ENCODE measurements around the gene CIZ1. TPM values are rescaled to one million over a fixed set of nuclear protein-coding genes. Genes with fewer than 3 reads are reported as not detected.

The CIZ1 gene
- total and polyA plus RNA-seq, 10 of the 15 experiments (the other 5 are each of a cell fraction or from before 2014, with no cell fraction given): 1.8 to 91.6 (median 35.4) TPM

DNA sequence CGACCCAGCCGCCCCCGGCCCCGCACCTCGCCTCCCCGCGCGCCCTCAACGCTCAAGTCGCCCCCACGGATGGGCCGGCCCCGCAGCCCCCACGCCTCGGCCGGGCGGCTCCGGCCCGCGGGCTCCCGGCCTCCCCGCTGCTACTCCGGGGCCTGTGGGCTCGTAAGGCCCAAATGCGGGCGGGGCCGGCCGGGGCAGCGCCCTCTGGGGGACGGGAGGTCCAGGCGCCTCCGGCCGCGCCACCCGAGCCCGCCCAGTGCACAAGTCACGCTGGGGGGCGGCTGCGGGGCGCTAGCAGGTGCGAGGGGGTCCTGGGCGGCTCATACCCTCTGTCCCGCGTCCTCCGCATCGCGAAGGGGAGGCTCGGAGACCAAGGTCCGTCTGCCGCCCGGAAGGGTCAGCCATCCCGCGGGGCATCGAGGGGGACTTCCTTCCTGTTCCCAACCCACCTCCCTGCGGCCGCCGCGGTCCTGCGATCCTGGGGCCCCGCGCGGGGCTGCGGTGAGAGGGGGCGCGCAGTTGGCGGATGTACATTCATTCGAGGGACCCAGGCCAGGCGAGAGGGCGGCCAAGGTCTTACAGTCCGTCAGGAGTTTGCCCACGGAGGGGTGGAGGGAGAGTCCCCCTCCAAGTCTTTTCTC is at the start of gene CIZ1 (continued):
- TF ChIP-seq FOS (IDR thresholded peaks at IDR 0.05; ENCODE audit: borderline replicate concordance, extremely low read depth, insufficient read length): no peak
- peak; percentile 91 for TF ChIP-seq POLR2A (IDR thresholded peaks at IDR 0.05; ENCODE audit: low read depth, low read length)
- peak; percentile 79; the same call in 1 of the 2 replicates for TF ChIP-seq NKRF (conservative IDR thresholded peaks at IDR 0.05)
- peak; percentile 52 for TF ChIP-seq HCFC1 (IDR thresholded peaks at IDR 0.05; ENCODE audit: low read length)
- TF ChIP-seq MAX (IDR thresholded peaks at IDR 0.05; ENCODE audit: low read depth, low read length): no peak; the same call in 1 of the 2 replicates
- no peak for TF ChIP-seq EZH2 (IDR thresholded peaks at IDR 0.05; ENCODE audit: borderline replicate concordance, control insufficient read depth, low read depth, low read length)
- TF ChIP-seq NR2C2 (IDR thresholded peaks at IDR 0.05; ENCODE audit: borderline replicate concordance, control insufficient read depth, insufficient read length, low read depth): no peak
- peak; percentile 70; the same call in 1 of the 2 replicates for TF ChIP-seq ZNF24 (IDR thresholded peaks at IDR 0.05)
- TF ChIP-seq TCF7 (IDR thresholded peaks at IDR 0.05; ENCODE audit: borderline replicate concordance): no peak
- peak; percentile 69; the same call in 1 of the 2 replicates for TF ChIP-seq ZNF207 (IDR thresholded peaks at IDR 0.05; ENCODE audit: borderline replicate concordance)
- no peak for TF ChIP-seq HDGF (IDR thresholded peaks at IDR 0.05)
- TF ChIP-seq, protein P1, sequence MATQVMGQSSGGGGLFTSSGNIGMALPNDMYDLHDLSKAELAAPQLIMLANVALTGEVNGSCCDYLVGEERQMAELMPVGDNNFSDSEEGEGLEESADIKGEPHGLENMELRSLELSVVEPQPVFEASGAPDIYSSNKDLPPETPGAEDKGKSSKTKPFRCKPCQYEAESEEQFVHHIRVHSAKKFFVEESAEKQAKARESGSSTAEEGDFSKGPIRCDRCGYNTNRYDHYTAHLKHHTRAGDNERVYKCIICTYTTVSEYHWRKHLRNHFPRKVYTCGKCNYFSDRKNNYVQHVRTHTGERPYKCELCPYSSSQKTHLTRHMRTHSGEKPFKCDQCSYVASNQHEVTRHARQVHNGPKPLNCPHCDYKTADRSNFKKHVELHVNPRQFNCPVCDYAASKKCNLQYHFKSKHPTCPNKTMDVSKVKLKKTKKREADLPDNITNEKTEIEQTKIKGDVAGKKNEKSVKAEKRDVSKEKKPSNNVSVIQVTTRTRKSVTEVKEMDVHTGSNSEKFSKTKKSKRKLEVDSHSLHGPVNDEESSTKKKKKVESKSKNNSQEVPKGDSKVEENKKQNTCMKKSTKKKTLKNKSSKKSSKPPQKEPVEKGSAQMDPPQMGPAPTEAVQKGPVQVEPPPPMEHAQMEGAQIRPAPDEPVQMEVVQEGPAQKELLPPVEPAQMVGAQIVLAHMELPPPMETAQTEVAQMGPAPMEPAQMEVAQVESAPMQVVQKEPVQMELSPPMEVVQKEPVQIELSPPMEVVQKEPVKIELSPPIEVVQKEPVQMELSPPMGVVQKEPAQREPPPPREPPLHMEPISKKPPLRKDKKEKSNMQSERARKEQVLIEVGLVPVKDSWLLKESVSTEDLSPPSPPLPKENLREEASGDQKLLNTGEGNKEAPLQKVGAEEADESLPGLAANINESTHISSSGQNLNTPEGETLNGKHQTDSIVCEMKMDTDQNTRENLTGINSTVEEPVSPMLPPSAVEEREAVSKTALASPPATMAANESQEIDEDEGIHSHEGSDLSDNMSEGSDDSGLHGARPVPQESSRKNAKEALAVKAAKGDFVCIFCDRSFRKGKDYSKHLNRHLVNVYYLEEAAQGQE (IDR thresholded peaks at IDR 0.05; ENCODE audit: low read depth, low read length): no peak
- TF ChIP-seq NFIC (IDR thresholded peaks at IDR 0.05; ENCODE audit: low read depth, low read length): no peak
- peak; percentile 98 for TF ChIP-seq GATAD2B (conservative IDR thresholded peaks at IDR 0.05; ENCODE audit: low read depth)
- TF ChIP-seq, protein P2, sequence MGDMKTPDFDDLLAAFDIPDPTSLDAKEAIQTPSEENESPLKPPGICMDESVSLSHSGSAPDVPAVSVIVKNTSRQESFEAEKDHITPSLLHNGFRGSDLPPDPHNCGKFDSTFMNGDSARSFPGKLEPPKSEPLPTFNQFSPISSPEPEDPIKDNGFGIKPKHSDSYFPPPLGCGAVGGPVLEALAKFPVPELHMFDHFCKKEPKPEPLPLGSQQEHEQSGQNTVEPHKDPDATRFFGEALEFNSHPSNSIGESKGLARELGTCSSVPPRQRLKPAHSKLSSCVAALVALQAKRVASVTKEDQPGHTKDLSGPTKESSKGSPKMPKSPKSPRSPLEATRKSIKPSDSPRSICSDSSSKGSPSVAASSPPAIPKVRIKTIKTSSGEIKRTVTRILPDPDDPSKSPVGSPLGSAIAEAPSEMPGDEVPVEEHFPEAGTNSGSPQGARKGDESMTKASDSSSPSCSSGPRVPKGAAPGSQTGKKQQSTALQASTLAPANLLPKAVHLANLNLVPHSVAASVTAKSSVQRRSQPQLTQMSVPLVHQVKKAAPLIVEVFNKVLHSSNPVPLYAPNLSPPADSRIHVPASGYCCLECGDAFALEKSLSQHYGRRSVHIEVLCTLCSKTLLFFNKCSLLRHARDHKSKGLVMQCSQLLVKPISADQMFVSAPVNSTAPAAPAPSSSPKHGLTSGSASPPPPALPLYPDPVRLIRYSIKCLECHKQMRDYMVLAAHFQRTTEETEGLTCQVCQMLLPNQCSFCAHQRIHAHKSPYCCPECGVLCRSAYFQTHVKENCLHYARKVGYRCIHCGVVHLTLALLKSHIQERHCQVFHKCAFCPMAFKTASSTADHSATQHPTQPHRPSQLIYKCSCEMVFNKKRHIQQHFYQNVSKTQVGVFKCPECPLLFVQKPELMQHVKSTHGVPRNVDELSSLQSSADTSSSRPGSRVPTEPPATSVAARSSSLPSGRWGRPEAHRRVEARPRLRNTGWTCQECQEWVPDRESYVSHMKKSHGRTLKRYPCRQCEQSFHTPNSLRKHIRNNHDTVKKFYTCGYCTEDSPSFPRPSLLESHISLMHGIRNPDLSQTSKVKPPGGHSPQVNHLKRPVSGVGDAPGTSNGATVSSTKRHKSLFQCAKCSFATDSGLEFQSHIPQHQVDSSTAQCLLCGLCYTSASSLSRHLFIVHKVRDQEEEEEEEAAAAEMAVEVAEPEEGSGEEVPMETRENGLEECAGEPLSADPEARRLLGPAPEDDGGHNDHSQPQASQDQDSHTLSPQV (IDR thresholded peaks at IDR 0.05): 0 out of 2 replicates have a peak, but pooled peaks have one; percentile 69
- peak; percentile 21 for TF ChIP-seq SIX5 (IDR thresholded peaks at IDR 0.05; ENCODE audit: low read depth, low read length, severe bottlenecking)
- peak; percentile 87 for TF ChIP-seq DPF2 (IDR thresholded peaks at IDR 0.05)
- TF ChIP-seq CREB1 (IDR thresholded peaks at IDR 0.05; ENCODE audit: low read depth): no peak
- peak; percentile 63; the same call in 1 of the 2 replicates for TF ChIP-seq GABPA (IDR thresholded peaks at IDR 0.05; ENCODE audit: low read depth)
- TF ChIP-seq SMARCA5 (IDR thresholded peaks at IDR 0.05): peak; percentile 99
- TF ChIP-seq, protein P3, sequence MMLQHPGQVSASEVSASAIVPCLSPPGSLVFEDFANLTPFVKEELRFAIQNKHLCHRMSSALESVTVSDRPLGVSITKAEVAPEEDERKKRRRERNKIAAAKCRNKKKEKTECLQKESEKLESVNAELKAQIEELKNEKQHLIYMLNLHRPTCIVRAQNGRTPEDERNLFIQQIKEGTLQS (IDR thresholded peaks at IDR 0.05; ENCODE audit: borderline replicate concordance, extremely low read depth, low read depth, low read length): no peak
